ENCODE data around the gene SCEL.

SCEL gene

DNA sequence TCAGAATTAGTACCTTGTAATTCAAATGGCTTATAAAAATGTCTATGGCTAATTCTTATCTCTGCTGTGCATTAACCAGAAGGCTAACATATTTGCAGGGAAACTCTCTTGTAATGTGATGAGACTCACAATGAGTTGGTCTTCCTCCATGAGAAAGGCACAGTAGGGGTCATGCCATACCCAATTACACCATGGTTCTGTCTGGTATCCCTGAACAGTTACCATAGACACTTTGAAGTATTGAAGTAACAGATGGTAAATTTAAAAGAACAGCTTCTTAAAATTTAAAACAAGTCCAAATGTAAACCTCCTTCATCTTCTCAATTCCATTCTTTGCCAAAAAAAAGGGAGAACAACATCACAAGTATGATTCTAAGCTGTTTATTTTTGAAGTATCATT, 139.3 kb downstream of the SCEL start:
- no peak for DNase-seq

DNA sequence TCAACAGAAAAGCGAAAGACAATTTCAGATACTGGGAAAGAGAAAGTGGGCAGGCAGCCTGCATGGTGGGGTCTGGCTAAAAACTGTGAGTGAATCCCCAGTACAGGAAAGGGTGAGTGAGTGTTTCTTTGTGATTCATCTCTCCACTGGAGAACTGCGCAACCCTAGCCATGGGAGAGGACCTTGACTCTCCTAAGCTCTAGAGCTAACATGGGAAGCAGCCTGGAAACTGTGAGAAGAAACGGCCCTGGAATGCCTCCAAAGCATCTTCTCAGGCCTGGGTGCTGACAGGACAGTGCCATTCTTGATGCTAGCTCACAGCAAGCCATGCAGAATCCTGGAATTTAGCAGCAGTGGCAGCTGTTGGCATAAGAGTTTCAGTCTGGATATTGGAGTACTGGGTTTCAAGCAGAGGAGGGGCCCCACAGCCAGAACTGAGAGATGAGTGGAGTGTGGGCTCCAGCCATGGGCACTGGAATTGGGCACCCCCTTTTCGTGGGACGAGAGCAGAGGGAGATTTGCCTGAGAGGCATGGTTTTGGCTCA, 143.3 kb downstream of the SCEL start:
- no peak for DNase-seq

DNA sequence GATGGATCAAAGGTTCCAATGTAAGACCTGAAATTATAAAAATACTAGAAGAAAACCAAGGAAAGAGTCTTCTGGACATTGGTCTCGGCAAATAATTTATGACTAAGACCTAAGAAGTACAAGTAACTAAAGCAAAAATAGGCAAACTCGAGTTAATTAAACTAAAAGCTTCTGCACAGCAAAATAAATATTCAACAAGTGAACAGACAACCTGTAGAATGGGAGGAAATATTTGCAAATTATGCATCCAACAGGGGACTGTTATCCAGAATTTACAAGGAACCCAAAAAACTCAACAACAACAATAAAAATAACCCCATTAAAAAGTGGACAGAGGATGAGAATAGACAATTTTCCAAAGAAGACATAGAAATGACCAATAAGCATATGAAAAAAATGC, 152.3 kb downstream of the SCEL start:
- DNase-seq = no peak

DNA sequence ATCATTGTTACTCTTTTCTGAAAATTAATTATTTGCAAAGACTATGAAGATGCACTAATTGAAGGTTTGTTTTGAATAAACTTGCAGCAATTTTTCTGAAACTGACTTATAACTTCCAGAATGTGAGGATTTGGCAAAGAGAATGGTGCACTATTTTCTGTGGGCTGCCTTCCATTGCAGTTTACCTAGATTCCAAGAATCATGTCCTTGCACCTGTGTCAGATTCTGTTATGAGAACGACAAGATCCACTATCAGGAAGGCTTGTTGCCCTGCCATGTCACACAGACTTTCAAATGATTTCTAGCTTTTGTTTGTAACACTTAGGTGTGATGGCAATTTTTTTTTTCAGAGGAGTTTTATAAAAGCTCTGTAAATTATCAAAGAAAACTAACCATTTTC, 156.4 kb downstream of the SCEL start:
- DNase-seq = no peak

DNA sequence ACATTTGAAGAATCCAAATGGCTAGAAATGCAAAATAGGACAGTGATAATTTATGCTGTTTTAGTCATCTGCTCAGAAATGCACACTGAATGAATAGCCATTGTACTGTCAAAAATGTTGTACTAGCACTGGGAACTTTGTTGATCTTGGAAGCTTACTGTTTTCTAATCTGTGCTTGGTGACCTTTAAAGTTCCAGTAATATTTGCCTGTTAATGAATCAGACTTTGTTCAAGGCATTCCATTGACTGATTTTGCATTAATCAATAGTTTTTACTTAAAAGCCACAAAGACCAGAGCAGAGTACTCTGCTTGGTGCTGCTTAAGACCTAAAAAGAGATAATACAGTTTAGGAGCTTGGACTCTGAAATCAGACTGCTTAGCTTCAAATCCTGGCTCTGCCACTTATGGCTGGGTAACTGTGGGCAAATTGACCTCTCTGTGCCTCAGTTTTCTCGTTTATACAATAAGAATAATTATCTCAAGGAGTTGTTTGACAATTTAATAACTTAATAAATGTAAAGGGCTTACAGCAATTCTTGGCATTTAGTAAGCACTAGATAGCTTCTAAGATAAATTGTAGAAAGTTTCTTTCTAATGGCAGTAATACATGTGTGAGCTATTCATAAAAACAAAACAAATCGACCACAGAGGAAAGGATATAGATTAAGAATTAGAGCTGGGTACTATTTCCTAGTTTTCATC, 157.4 kb downstream of the SCEL start:
- DNase-seq = no peak

DNA sequence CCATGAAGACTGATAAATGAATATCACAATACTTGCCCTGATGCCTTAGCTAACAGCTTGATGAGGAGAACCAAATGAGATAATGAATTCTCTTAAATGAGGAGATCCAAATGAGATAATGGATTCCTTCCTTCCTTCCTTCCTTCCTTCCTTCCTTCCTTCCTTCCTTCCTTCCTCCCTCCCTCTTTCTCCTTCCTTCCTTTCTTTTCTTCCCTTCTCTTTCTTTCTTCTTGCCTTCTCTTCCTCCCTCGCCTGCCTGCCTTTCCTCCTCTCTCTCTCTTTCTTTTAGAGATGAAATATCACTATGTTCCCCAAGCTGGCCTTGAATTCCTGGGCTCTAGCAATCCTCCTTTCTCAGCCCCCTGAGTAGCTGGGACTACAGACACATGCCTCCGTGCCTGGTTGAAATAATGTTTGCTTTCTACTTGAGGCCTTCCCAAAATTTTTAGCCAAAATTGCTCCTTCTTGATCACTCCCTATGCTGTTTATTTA, 158.0 kb downstream of the SCEL start:
- no peak for DNase-seq
